HL-60 (cell line): ENCODE measurements around the gene SLAIN1.

Experiments
- CTCF ChIP-seq: IDR thresholded peaks from one replicate; pipeline ENCODE4 v1.5.1; 2011; ENCODE audit warnings: low read length, control low read depth, inconsistent platforms; ENCODE audit not compliant: insufficient read depth
- POLR2AphosphoS5 ChIP-seq: IDR thresholded peaks from 2 replicates; pipeline ENCODE4 v1.6.1; 2012; ENCODE audit warnings: low read depth
- SPI1 ChIP-seq: IDR thresholded peaks from 2 replicates; pipeline ENCODE4 v1.6.1; 2012; ENCODE audit warnings: low read depth, mild to moderate bottlenecking, borderline replicate concordance

GRCh38 chr13:77740931-77741596, 43.6 kb downstream of the SLAIN1 start:
- TF ChIP-seq CTCF (no peak), SPI1 (no peak), POLR2AphosphoS5 (no peak)
